ENCODE data around the gene FAM3D.

DNA sequence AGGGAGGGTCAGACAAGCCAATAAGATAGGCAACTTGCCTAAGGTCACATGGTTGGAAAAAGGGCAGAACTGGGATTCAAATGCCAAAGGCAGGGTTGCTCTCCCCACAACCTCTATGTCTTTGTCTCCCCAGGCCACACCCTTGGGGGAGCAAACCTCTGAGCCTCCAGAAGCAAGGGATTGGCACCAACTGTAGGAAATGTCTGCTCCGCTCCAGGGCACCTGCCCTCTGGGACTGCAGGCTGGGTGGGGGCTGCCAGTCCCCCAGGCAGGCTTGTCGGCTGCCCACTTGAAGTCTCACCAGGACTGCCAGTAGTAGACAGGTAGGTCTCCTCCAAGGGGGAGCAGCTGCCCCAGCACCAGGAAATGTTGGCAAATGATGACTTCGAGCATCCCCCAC, 2.0 kb downstream of the FAM3D start:
- TF ChIP-seq YY1 (IDR thresholded peaks at IDR 0.05; ENCODE audit: low read depth, low read length), result no peak
- TF ChIP-seq EZH2 (IDR thresholded peaks at IDR 0.05; ENCODE audit: low read depth, low read length, severe bottlenecking), result no peak
- TF ChIP-seq CBX8 (IDR thresholded peaks at IDR 0.05; ENCODE audit: borderline replicate concordance, low read depth, low read length), result no peak
